Muscle layer of colon (tissue), 2 donors: ENCODE results near the gene NTN1.

Experiments used
- H3K27ac ChIP-seq: one replicate; pipeline ENCODE4 v1.7.0; 2013; ENCODE audit warnings: low read depth, mild to moderate bottlenecking, low read length, moderate library complexity
- H3K27me3 ChIP-seq, 2 donors: one replicate each; pipeline ENCODE4 v1.7.0; 2013; ENCODE audit warnings: low read length in 2 of 2, mild to moderate bottlenecking in 2 of 2; ENCODE audit not compliant: insufficient read depth in 2 of 2, control insufficient read depth in 1 of 2
- H3K36me3 ChIP-seq: one replicate; pipeline ENCODE4 v1.7.0; 2013; ENCODE audit warnings: mild to moderate bottlenecking, low read length; ENCODE audit not compliant: insufficient read depth
- H3K4me1 ChIP-seq: one replicate; pipeline ENCODE4 v1.7.0; 2013; ENCODE audit warnings: mild to moderate bottlenecking, low read length; ENCODE audit not compliant: insufficient read depth
- H3K4me3 ChIP-seq, 2 donors: one replicate each; pipeline ENCODE4 v1.7.0; 2013; ENCODE audit warnings: low read length in 2 of 2, low read depth in 1 of 2, mild to moderate bottlenecking in 1 of 2, moderate library complexity in 1 of 2
- H3K9ac ChIP-seq: one replicate; pipeline ENCODE4 v1.7.0; 2013; ENCODE audit warnings: low read length
- H3K9me3 ChIP-seq: one replicate; pipeline ENCODE4 v1.7.0; 2013; ENCODE audit warnings: mild to moderate bottlenecking, low read length
- donor health status: abdominal sarcoma.
- donor health status: Adenocarcinoma of cecum.

The NTN1 gene

GRCh38 chr17:9009096-9009495 is 12.2 kb upstream of the NTN1 start:
- Histone ChIP-seq H3K36me3 (no peaks in the 10 kb centered on the region), H3K4me3 (no peak overlapping the region), H3K27me3 (no peaks in the 10 kb centered on the region), H3K27ac (no peak overlapping the region), H3K9ac (no peak overlapping the region), H3K9me3 (no peaks in the 10 kb centered on the region), H3K4me1 (peaks cover 29% of the 10 kb centered on the region)

- no peak overlapping the region for H3K4me3 ChIP-seq
- no peaks in the 10 kb centered on the region for H3K36me3 ChIP-seq
- H3K27me3 ChIP-seq = no peaks in the 10 kb centered on the region
- no peaks in the 10 kb centered on the region for H3K9me3 ChIP-seq
- no peak overlapping the region for H3K9ac ChIP-seq
- no peak overlapping the region for H3K27ac ChIP-seq
- H3K4me1 ChIP-seq = peaks cover 29% of the 10 kb centered on the region
Measured at GRCh38 chr17:9009737-9010136, 11.6 kb upstream of the NTN1 start.

- Histone ChIP-seq H3K27me3 (no peaks in the 10 kb centered on the region), H3K9ac (no peak overlapping the region), H3K4me1 (peaks cover 20% of the 10 kb centered on the region), H3K9me3 (no peaks in the 10 kb centered on the region), H3K36me3 (no peaks in the 10 kb centered on the region), H3K4me3 (no peak overlapping the region), H3K27ac (no peak overlapping the region)
Measured at GRCh38 chr17:9011001-9011400, 10.3 kb upstream of the NTN1 start.

- H3K27ac ChIP-seq = no peak overlapping the region
- no peak overlapping the region for H3K4me3 ChIP-seq
- H3K4me1 ChIP-seq = peaks cover 4% of the 10 kb centered on the region
- no peaks in the 10 kb centered on the region for H3K9me3 ChIP-seq
- H3K27me3 ChIP-seq = peaks cover 0 to 2% of the 10 kb centered on the region in 2 donors
- no peak overlapping the region for H3K9ac ChIP-seq
- H3K36me3 ChIP-seq = no peaks in the 10 kb centered on the region
Measured at GRCh38 chr17:9016941-9017552, 4.3 kb upstream of the NTN1 start.

GRCh38 chr17:9018726-9019125 is 2.6 kb upstream of the NTN1 start:
- H3K27me3 ChIP-seq = peaks cover 0 to 14% of the 10 kb centered on the region in 2 donors
- H3K36me3 ChIP-seq = no peaks in the 10 kb centered on the region
- no peak overlapping the region for H3K27ac ChIP-seq
- H3K4me3 ChIP-seq = no peak overlapping the region
- no peak overlapping the region for H3K9ac ChIP-seq
- H3K4me1 ChIP-seq = peaks cover 8% of the 10 kb centered on the region
- H3K9me3 ChIP-seq = no peaks in the 10 kb centered on the region

GRCh38 chr17:9020096-9020823 is 1.1 kb upstream of the NTN1 start:
- no peaks in the 10 kb centered on the region for H3K9me3 ChIP-seq

GRCh38 chr17:9020824-9021157 is 519 bp upstream of the NTN1 start:
- Histone ChIP-seq H3K36me3 (no peaks in the 10 kb centered on the region), H3K4me3 (peak overlapping the region; percentile 42 to 58), H3K9me3 (no peaks in the 10 kb centered on the region), H3K27ac (peak overlapping the region; percentile 75), H3K4me1 (peaks cover 9% of the 10 kb centered on the region), H3K27me3 (peaks cover 0 to 14% of the 10 kb centered on the region in 2 donors), H3K9ac (no peak overlapping the region)

More at GRCh38 chr17:9020096-9020823, 1.1 kb upstream of the NTN1 start:
- Histone ChIP-seq H3K4me1 (peaks cover 9% of the 10 kb centered on the region), H3K36me3 (no peaks in the 10 kb centered on the region), H3K9ac (no peak overlapping the region), H3K27ac (peak overlapping the region; percentile 75), H3K27me3 (peaks cover 0 to 14% of the 10 kb centered on the region in 2 donors), H3K4me3 (peak overlapping the region; percentile 42 to 58)

- Histone ChIP-seq H3K27me3 (peaks cover 0 to 14% of the 10 kb centered on the region in 2 donors), H3K4me3 (peak overlapping the region; percentile 59 to 80), H3K9ac (no peak overlapping the region), H3K4me1 (peaks cover 9% of the 10 kb centered on the region), H3K9me3 (no peaks in the 10 kb centered on the region), H3K27ac (peak overlapping the region; percentile 52), H3K36me3 (no peaks in the 10 kb centered on the region)
Measured at GRCh38 chr17:9021992-9022572, 772 bp downstream of the NTN1 start.

GRCh38 chr17:9022573-9023391 is 1.5 kb downstream of the NTN1 start:
- Histone ChIP-seq H3K9ac (no peak overlapping the region), H3K4me3 (peak overlapping the region; percentile 59 to 80), H3K9me3 (no peaks in the 10 kb centered on the region), H3K36me3 (no peaks in the 10 kb centered on the region), H3K27ac (peak overlapping the region; percentile 52), H3K4me1 (peaks cover 11% of the 10 kb centered on the region), H3K27me3 (peaks cover 0 to 14% of the 10 kb centered on the region in 2 donors)

GRCh38 chr17:9023392-9024218 is 2.3 kb downstream of the NTN1 start:
- Histone ChIP-seq H3K4me3 (peak overlapping the region; percentile 59 to 80), H3K9ac (no peak overlapping the region), H3K4me1 (peaks cover 15% of the 10 kb centered on the region), H3K27ac (peak overlapping the region; percentile 12), H3K36me3 (no peaks in the 10 kb centered on the region), H3K9me3 (no peaks in the 10 kb centered on the region), H3K27me3 (peaks cover 0 to 14% of the 10 kb centered on the region in 2 donors)
